ENCODE data around the gene PIK3C2A.

The PIK3C2A gene

DNA sequence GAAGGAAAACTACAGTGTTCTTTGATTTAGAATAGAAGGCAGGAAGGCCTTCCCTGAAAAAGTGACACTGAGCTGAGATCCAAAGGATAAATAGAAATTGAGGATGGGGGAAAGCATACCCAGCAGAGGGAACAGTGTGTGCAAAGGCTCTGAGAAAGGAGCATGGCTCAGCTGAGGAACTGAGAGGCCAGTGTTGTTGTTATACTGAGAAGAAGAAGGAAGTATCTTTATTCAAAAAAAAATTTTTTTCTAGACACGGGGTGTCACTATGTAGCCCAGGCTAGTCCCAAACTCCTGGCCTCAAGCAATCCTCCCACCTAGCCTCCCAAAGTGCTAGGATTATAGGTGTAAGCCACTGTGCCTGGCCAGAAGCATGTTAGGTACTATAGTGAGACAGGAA is 3.5 kb upstream of the PIK3C2A start:
- DNase-seq (ENCODE audit: low read depth): no peak

- DNase-seq (ENCODE audit: low read depth): no peak
Observed at GRCh38 chr11:17209939-17210245, 2.1 kb upstream of the PIK3C2A start.

DNA sequence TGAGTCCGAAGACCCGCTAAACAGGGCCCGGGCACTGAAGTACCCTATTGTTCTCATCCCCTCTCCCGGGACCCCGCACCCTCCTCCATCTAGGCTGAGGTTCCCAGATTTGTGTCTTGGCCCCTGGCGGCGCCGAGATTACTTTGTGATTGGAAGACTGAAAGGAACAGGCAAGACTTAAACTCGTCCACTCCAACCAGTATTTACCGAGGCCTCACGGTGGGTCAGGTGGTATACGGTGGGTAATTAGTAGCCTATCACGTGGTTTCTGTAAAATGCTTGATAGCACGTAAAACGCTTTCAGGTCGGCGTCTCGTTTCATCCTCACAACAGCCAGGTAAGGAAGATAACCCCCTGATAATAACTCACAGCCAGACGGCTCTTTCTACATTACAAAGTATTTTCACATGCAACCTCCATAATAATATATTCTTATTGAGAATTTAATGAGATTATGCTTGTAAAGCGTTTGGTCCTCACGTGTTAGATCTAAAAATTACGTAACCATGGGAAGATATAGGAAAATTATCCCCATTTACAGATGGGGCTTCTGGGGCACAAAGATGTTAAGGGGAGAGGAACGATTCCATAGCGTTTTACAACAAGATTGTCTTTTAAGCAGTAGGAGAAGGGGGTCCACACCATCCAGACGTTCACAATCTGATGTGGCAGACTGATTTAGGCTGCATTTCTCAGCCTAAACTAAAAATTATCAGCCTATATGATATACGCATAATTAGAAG is 642 bp upstream of the PIK3C2A start:
- DNase-seq (ENCODE audit: low read depth): peak; percentile 16

GRCh38 chr11:17206463-17206862 is 1.3 kb downstream of the PIK3C2A start:
- DNase-seq (ENCODE audit: low read depth): no peak

- no peak for DNase-seq (ENCODE audit: low read depth)
Observed at GRCh38 chr11:17197431-17197898, 10.3 kb downstream of the PIK3C2A start.

- DNase-seq (ENCODE audit: low read depth): no peak
Observed at GRCh38 chr11:17188675-17189074, 19.1 kb downstream of the PIK3C2A start.

- no peak for DNase-seq (ENCODE audit: low read depth)
Observed at GRCh38 chr11:17186932-17187692, 20.7 kb downstream of the PIK3C2A start.

- DNase-seq (ENCODE audit: low read depth): no peak
Observed at GRCh38 chr11:17185938-17186337, 21.8 kb downstream of the PIK3C2A start.

DNA sequence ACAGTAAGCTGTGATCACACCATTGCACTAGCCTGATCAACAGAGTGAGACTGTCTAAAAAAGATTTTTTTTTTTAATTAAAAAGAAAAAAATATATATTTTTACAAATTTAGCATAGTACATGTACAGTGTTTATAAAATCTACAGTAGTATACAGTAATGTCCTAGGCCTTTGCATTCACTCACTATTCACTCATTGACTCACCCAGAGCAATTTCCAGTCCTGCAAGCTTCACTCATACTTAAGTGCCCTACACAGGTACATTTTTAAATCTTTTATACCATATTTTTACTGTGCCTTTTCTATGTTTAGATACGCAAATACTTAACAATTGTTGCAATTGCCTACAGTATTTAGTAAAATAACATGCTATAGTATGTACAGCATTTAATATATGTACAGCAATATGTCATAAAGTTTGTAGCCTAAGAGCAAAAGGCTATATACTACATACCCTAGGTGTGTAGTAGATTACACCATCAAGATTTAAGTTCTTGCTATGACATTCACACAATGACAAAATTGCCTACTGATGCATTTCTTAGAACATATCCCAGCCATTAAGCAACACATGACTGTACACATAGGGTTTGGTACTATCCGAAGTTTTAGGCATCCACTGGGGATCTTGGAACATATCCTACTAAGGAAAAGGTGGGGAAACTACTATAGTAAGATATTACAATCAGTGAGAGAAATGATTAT is 22.8 kb downstream of the PIK3C2A start:
- DNase-seq (ENCODE audit: low read depth): no peak

- no peak for DNase-seq (ENCODE audit: low read depth)
Observed at GRCh38 chr11:17183836-17184235, 23.9 kb downstream of the PIK3C2A start.

GRCh38 chr11:17179970-17180369 is 27.8 kb downstream of the PIK3C2A start:
- DNase-seq (ENCODE audit: low read depth): no peak

GRCh38 chr11:17173332-17173731 is 34.5 kb downstream of the PIK3C2A start:
- no peak for DNase-seq (ENCODE audit: low read depth)

- DNase-seq (ENCODE audit: low read depth): no peak
Observed at GRCh38 chr11:17171916-17172315, 35.9 kb downstream of the PIK3C2A start.

DNA sequence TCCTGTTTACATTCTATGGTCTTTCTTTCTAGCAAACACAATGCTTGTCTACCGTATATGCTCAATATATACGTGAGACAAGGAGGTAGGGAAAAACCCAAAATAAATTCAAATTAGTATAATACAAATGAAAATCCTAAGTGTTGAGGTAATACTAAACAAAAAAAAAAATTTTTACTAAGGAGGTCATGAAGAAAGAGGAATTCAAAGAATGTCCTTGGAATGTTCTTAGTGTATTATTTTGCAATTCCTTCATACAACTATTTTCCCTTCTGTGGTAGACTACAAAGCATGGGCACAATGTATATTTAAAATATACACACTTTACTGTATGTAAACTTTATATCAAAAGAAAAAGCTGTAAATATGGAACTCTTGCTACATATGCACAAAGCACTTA is 36.4 kb downstream of the PIK3C2A start:
- no peak for DNase-seq (ENCODE audit: low read depth)

- no peak for DNase-seq (ENCODE audit: low read depth)
Observed at GRCh38 chr11:17169876-17170275, 37.9 kb downstream of the PIK3C2A start.

GRCh38 chr11:17165247-17165890 is 42.4 kb downstream of the PIK3C2A start:
- no peak for DNase-seq (ENCODE audit: low read depth)

DNA sequence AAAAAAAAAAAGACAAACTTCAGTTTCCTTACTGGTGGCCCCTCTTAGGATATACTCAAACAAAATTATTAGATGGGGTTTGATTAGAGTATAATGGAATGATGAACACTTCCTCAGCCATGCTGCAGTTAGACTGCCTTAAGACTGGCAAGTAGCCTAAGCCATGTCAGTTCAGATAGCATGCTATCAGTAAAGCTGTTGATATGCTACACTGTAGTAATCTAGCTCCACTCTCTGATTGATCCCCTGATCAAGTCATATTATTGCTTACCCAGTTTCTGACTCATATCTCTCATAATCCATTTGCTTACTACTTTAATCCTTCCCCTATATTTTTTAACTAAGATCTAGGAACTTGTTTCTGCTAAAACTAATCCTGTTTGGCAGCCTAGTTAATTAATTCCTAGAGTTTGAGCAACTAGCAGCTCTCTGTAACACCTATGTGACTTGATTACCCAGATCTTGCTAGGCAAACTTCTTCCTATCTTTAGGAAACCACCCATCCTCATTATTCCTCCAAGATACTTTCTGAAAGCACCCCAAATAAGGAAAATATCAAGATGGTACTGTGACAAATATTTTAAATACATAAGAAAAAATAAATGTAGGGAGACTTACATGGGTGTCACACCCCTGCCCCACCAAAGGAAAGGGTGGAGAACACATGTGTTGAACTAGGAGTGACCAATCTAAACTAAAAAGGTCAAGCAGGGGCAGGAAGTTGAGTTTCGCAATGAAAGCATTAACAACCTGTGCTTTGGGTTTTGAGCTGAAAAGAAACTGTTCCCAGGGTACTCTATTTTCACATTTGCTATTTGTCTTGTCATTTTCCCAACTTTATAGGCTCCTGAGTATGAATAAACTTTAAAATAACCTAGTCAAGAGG is 43.2 kb downstream of the PIK3C2A start:
- DNase-seq (ENCODE audit: low read depth): no peak

- DNase-seq (ENCODE audit: low read depth): no peak
Observed at GRCh38 chr11:17163736-17164135, 44.0 kb downstream of the PIK3C2A start.

- DNase-seq (ENCODE audit: low read depth): no peak
Observed at GRCh38 chr11:17163291-17163690, 44.5 kb downstream of the PIK3C2A start.

DNA sequence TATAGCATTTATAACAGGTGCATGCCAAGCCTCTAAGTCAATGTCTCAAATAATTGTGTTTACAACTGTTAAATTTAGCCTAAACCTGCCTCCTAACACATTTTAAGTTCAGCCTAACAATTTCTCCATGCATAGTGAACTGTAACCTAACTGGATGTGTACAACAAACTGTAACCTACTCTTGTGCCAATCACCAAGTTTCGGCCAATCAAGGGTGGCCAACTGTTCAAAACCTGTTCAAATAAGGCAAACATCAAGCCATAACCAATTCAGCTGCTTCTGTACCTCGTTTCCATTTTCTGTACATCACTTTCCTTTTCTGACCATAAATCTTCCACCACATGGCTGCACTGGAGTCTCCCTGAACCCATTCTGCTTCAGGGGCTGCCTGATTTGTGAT is 45.4 kb downstream of the PIK3C2A start:
- no peak for DNase-seq (ENCODE audit: low read depth)

GRCh38 chr11:17161515-17161914 is 46.3 kb downstream of the PIK3C2A start:
- no peak for DNase-seq (ENCODE audit: low read depth)

- no peak for DNase-seq (ENCODE audit: low read depth)
Observed at GRCh38 chr11:17159441-17159840, 48.3 kb downstream of the PIK3C2A start.
